ENCODE data around the gene ENTR1.

The ENTR1 gene

GRCh38 chr9:136359774-136360718, 50.4 kb downstream of the ENTR1 start:
- DNase-seq: no peak

- no peak for DNase-seq
Observed at GRCh38 chr9:136358888-136359287, 51.5 kb downstream of the ENTR1 start.

GRCh38 chr9:136358016-136358415, 52.4 kb downstream of the ENTR1 start:
- DNase-seq: no peak

- DNase-seq: no peak
Observed at GRCh38 chr9:136357202-136357725, 53.1 kb downstream of the ENTR1 start.

GRCh38 chr9:136355616-136356557, 54.5 kb downstream of the ENTR1 start:
- DNase-seq: no peak

GRCh38 chr9:136354592-136355085, 55.8 kb downstream of the ENTR1 start:
- DNase-seq: no peak

- no peak for DNase-seq
Observed at GRCh38 chr9:136353757-136354488, 56.5 kb downstream of the ENTR1 start.

GRCh38 chr9:136353088-136353487, 57.3 kb downstream of the ENTR1 start:
- DNase-seq: no peak

GRCh38 chr9:136352682-136353081, 57.7 kb downstream of the ENTR1 start:
- DNase-seq: no peak

All from SIG-M5 (cell line).